ENCODE results near the gene NOXO1.

GRCh38 chr16:1944612-1945199 lies 36.6 kb downstream of the NOXO1 start:
- TF ChIP-seq EZH2 (IDR thresholded peaks at IDR 0.05; ENCODE audit: borderline replicate concordance, low read depth, low read length, poor library complexity, severe bottlenecking), result no peak
- TF ChIP-seq, protein P1, sequence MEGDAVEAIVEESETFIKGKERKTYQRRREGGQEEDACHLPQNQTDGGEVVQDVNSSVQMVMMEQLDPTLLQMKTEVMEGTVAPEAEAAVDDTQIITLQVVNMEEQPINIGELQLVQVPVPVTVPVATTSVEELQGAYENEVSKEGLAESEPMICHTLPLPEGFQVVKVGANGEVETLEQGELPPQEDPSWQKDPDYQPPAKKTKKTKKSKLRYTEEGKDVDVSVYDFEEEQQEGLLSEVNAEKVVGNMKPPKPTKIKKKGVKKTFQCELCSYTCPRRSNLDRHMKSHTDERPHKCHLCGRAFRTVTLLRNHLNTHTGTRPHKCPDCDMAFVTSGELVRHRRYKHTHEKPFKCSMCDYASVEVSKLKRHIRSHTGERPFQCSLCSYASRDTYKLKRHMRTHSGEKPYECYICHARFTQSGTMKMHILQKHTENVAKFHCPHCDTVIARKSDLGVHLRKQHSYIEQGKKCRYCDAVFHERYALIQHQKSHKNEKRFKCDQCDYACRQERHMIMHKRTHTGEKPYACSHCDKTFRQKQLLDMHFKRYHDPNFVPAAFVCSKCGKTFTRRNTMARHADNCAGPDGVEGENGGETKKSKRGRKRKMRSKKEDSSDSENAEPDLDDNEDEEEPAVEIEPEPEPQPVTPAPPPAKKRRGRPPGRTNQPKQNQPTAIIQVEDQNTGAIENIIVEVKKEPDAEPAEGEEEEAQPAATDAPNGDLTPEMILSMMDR (conservative IDR thresholded peaks at IDR 0.05; ENCODE audit: low read depth, low read length), result no peak

All from A673 (cell line).